PC-3 (cell line): Measurements from ENCODE around the gene KIF14. TPM values are rescaled to one million over a fixed set of nuclear protein-coding genes. Genes with fewer than 3 reads are reported as not detected.

Source experiments
- ATAC-seq: fragments of 200-7000 bp; cut with Tn5 transposase; 2 replicates; pipeline ENCODE4 v1.9.1; 2020; ENCODE audit warnings: mild to moderate bottlenecking, moderate library complexity
- BruUV-seq: library from RNA; stranded (reverse); fragments of 400-500 nt; replicated peaks from 2 replicates; lab custom pipeline; 2021; lab: Mats Ljungman, UMichigan
- CTCF ChIA-PET: fragments of 300-600 bp; sonication (Branson Sonifier 250); formaldehyde crosslinking; loops from one replicate; lab custom pipeline; 2022; ENCODE audit warnings: antibody characterized with exemption; lab: Charles Lee
- POLR2A ChIA-PET: fragments of 300-600 bp; sonication (Branson Sonifier 250); formaldehyde crosslinking; loops from one replicate; lab custom pipeline; 2022; ENCODE audit warnings: antibody characterized with exemption; ENCODE audit not compliant: unreplicated experiment; lab: Charles Lee
- DNase-seq: peaks from one replicate; pipeline ENCODE4 v3.0.0-alpha.2; 2015
- H2AFZ ChIP-seq: fragments of 300-600 bp; sonication (generic); 2 replicates; pipeline ENCODE4 v1.6.0; 2016; ENCODE audit warnings: antibody characterized with exemption, low read length
- H3F3A ChIP-seq: fragments of 300-600 bp; sonication (generic); one replicate; pipeline ENCODE4 v1.6.0; 2017; ENCODE audit warnings: antibody characterized with exemption, low read length, control low read depth, mild to moderate bottlenecking; ENCODE audit not compliant: unreplicated experiment
- H3K27ac ChIP-seq: fragments of 300-600 bp; sonication (generic); 2 replicates; pipeline ENCODE4 v1.5.1; 2016; ENCODE audit warnings: mild to moderate bottlenecking, low read length
- H3K27me3 ChIP-seq: fragments of 300-600 bp; sonication (generic); 2 replicates; pipeline ENCODE4 v1.6.1; 2016; ENCODE audit warnings: low read length, mixed read lengths
- H3K36me3 ChIP-seq: fragments of 300-600 bp; sonication (generic); 2 replicates; pipeline ENCODE4 v1.6.1; 2016; ENCODE audit warnings: low read depth, mixed run types, low read length, mixed read lengths
- H3K4me1 ChIP-seq: fragments of 300-600 bp; sonication (generic); 2 replicates; pipeline ENCODE4 v1.5.1; 2016; ENCODE audit warnings: low read length; ENCODE audit not compliant: insufficient read depth
- H3K4me2 ChIP-seq: fragments of 300-600 bp; sonication (generic); 2 replicates; pipeline ENCODE4 v1.6.0; 2016; ENCODE audit warnings: low read length
- H3K4me3 ChIP-seq: fragments of 300-600 bp; sonication (generic); 2 replicates; pipeline ENCODE4 v1.5.1; 2016; ENCODE audit warnings: mild to moderate bottlenecking, low read length, mixed read lengths
- H3K79me2 ChIP-seq: fragments of 300-600 bp; sonication (generic); 2 replicates; pipeline ENCODE4 v1.6.1; 2017; ENCODE audit warnings: low read length, mixed read lengths
- H3K9ac ChIP-seq: fragments of 300-600 bp; sonication (generic); 2 replicates; pipeline ENCODE4 v1.6.0; 2016; ENCODE audit warnings: mild to moderate bottlenecking, low read length
- H3K9me2 ChIP-seq: fragments of 300-600 bp; sonication (generic); replicated peaks from 2 replicates; pipeline ENCODE4 v1.6.1; 2016; ENCODE audit warnings: mixed run types, low read length, mixed read lengths
- H3K9me3 ChIP-seq: fragments of 300-600 bp; sonication (generic); 2 replicates; pipeline ENCODE4 v1.6.1; 2016; ENCODE audit warnings: low read length, mixed read lengths
- H4K20me1 ChIP-seq: fragments of 300-600 bp; sonication (generic); 2 replicates; pipeline ENCODE4 v1.6.1; 2016; ENCODE audit warnings: low read length, mixed read lengths
- CTCF ChIP-seq: fragments of 300-600 bp; sonication (generic); conservative IDR thresholded peaks from 2 replicates; pipeline ENCODE4 v1.5.1; 2017; ENCODE audit warnings: antibody characterized with exemption, low read depth, mild to moderate bottlenecking, low read length
- EZH2 ChIP-seq: fragments of 300-600 bp; sonication (generic); IDR thresholded peaks from one replicate; pipeline ENCODE4 v1.6.1; 2017; ENCODE audit warnings: antibody characterized with exemption, mild to moderate bottlenecking, low read length; ENCODE audit not compliant: unreplicated experiment
- EZH2phosphoT487 ChIP-seq: fragments of 300-600 bp; sonication (generic); IDR thresholded peaks from 2 replicates; pipeline ENCODE4 v1.6.1; 2018; ENCODE audit warnings: mild to moderate bottlenecking, antibody characterized with exemption, low read length, borderline replicate concordance
- intact Hi-C: fragments of 100-400 bp; cut with micrococcal nuclease; formaldehyde crosslinking; loops from 2 replicates; pipeline ENCODE4 v1.9.0; 2023
- total RNA-seq: library from RNA; depleted of rRNA; stranded (reverse); fragments of >200 nt; gene quantifications from 2 replicates; pipeline ENCODE4 v1.2.3, GENCODE V29; 2014

Gene KIF14
- total RNA-seq, 1 experiment from 2014 or later, result 23.6 TPM

GRCh38 chr1:200626853-200627534, 6.4 kb upstream of the KIF14 start:
- H4K20me1 ChIP-seq, result no peaks in the 10 kb centered on the region
- H3K27ac ChIP-seq, result no peak overlapping the region
- H3K9me3 ChIP-seq, result no peaks in the 10 kb centered on the region
- CTCF ChIA-PET, result interaction anchor here (0.6 kb wide), 1 partner anchor 173 kb away, joined by 3 read pairs; no protein-coding TSS in a partner anchor
- H3K4me1 ChIP-seq, result no peaks in the 10 kb centered on the region; the same call in 1 of the 2 replicates
- DNase-seq, result no peak
- ATAC-seq, result no peak
- no peak overlapping the region for H2AFZ ChIP-seq
- intact Hi-C loops, result no loop called here
- no TSS peak for BruUV-seq
- H3K36me3 ChIP-seq, result no peaks in the 10 kb centered on the region
- no peak overlapping the region for H3K4me2 ChIP-seq
- H3K9me2 ChIP-seq, result no peaks in the 10 kb centered on the region
- H3K27me3 ChIP-seq, result no peaks in the 10 kb centered on the region
- POLR2A ChIA-PET, result interaction anchor here (0.5 to 0.9 kb wide), 2 partner anchors 111 to 154 kb away, joined by 4 to 6 read pairs; no protein-coding TSS in a partner anchor
- TF ChIP-seq EZH2 (no peak), CTCF (no peak), EZH2phosphoT487 (no peak)
- no peak overlapping the region for H3K4me3 ChIP-seq
- H3K79me2 ChIP-seq, result no peaks in the 10 kb centered on the region
- H3K9ac ChIP-seq, result no peak overlapping the region
- no peaks in the 10 kb centered on the region for H3F3A ChIP-seq

- no TSS peak for BruUV-seq
- Histone ChIP-seq H3F3A (no peaks in the 10 kb centered on the region), H4K20me1 (no peaks in the 10 kb centered on the region), H3K4me2 (no peak overlapping the region), H3K36me3 (no peaks in the 10 kb centered on the region), H2AFZ (no peak overlapping the region), H3K4me1 (peaks cover 4% of the 10 kb centered on the region; the same call in 1 of the 2 replicates), H3K9me2 (no peaks in the 10 kb centered on the region), H3K4me3 (no peak overlapping the region), H3K9ac (no peak overlapping the region), H3K79me2 (peaks cover under 1% of the 10 kb centered on the region), H3K27me3 (no peaks in the 10 kb centered on the region), H3K27ac (no peak overlapping the region), H3K9me3 (no peaks in the 10 kb centered on the region)
- intact Hi-C loops, result no loop called here
- ATAC-seq, result no peak
- TF ChIP-seq EZH2phosphoT487, result no peak
- no peak for TF ChIP-seq CTCF
- no peak for TF ChIP-seq EZH2
- CTCF ChIA-PET, result interaction anchor here (0.6 kb wide), 1 partner anchor 314 kb away, joined by 4 read pairs; no protein-coding TSS in a partner anchor
- POLR2A ChIA-PET, result no interaction called here
- DNase-seq, result no peak
These were observed 4.9 kb upstream of the KIF14 start for GRCh38 chr1:200625381-200625824.
